Mammary epithelial cell (primary cell): ENCODE data around the gene KCNJ1.

Experiments
- CTCF ChIP-seq, 2 donors: IDR thresholded peaks in 1 of 2; conservative IDR thresholded peaks in 1 of 2; 2 replicates each; pipeline ENCODE4 v1.5.1; 2011 to 2012; ENCODE audit warnings: inconsistent platforms in 2 of 2, low read length in 2 of 2, mild to moderate bottlenecking in 2 of 2, control low read depth in 1 of 2, low read depth in 1 of 2; ENCODE audit not compliant: insufficient read depth in 1 of 2; ENCODE audit errors: extremely low read depth in 1 of 2
- EZH2 ChIP-seq: IDR thresholded peaks from 2 replicates; pipeline ENCODE4 v1.6.1; 2012; ENCODE audit warnings: low read length, inconsistent platforms, borderline replicate concordance

DNA sequence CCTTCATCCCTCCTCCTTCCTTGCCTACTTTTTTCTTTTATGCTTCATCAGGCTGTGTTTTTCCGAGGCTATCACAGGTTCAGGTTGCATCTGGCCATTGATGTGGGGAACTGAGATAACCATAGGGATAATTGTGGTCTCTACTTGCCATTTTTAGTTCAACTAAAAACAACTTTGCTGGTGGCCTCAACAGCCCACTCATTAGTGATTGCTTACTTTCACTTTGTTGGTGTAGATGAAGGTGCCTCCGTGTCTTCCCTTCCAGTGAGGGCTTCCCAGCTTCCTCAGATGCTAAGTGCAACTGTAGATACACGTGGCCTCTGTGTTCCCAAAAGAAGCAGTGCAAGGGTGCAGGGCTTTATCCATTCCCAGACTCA lies 35.0 kb downstream of the KCNJ1 start:
- TF ChIP-seq CTCF (conservative IDR thresholded peaks at IDR 0.05 in 1 of 2, IDR thresholded peaks at IDR 0.05 in 1 of 2; ENCODE audit: extremely low read depth in 1 of 2, insufficient read depth in 1 of 2, low read depth in 1 of 2, low read length in 2 of 2) (no peak), EZH2 (no peak)
